GM12892 (cell line): ENCODE data around the gene MPRIP.

Experiments
- POLR2A ChIP-seq: IDR thresholded peaks from 2 replicates; pipeline ENCODE4 v1.6.1; 2011; ENCODE audit warnings: low read depth, low read length, control low read depth
- POLR2AphosphoS5 ChIP-seq: IDR thresholded peaks from 2 replicates; pipeline ENCODE4 v1.6.1; 2011; ENCODE audit warnings: low read depth, low read length, control low read depth
- TAF1 ChIP-seq: IDR thresholded peaks from 2 replicates; pipeline ENCODE4 v1.6.1; 2011; ENCODE audit warnings: low read depth, mild to moderate bottlenecking, control low read depth, low read length, borderline replicate concordance

DNA sequence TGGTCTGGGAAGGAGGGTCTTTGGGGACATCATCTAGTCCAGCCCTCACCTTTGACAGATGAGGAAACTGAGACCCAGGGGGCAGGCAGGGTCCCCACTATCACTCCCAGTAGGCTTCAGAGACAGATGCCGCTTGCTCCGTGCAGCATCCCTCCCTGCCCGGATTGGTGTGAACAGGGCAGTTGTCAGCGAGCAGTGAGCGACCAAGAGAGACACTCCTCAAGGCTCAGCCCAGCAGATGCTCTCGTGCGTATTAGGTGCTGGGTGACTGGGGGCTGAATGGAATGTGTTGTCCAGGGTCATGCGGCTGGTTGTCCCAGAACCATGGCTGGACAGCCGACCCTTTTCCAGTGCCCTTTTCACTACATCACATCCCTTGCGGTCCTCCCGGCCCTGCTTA lies 49.0 kb downstream of the MPRIP start:
- TF ChIP-seq POLR2AphosphoS5 (no peak), TAF1 (no peak), POLR2A (no peak)
